ENCODE results near the gene ERCC1.
A peak's percentile ranks its signal among the peaks of the same experiment; 100 is the strongest.

The ERCC1 gene

GRCh38 chr19:45423589-45424190, at the start of gene ERCC1:
Gene ERCC1 (minus strand): TSS chr19:45423917. CDS start chr19:45423374, 543 bp downstream.
- DNase-seq = peak; percentile 84

GRCh38 chr19:45473367-45473681, 49.6 kb upstream of the ERCC1 start:
- no peak for DNase-seq

GRCh38 chr19:45472563-45473366, 49.0 kb upstream of the ERCC1 start:
- no peak for DNase-seq

GRCh38 chr19:45471931-45472562, 48.3 kb upstream of the ERCC1 start:
- no peak for DNase-seq

- DNase-seq = no peak
Observed at GRCh38 chr19:45471111-45471930, 47.6 kb upstream of the ERCC1 start.

- DNase-seq = no peak
Observed at GRCh38 chr19:45470762-45471081, 47.0 kb upstream of the ERCC1 start.

GRCh38 chr19:45469945-45470761, 46.4 kb upstream of the ERCC1 start:
- no peak for DNase-seq

GRCh38 chr19:45469132-45469944, 45.6 kb upstream of the ERCC1 start:
- DNase-seq = peak; percentile 94

GRCh38 chr19:45468803-45469131, 45.0 kb upstream of the ERCC1 start:
- no peak for DNase-seq

GRCh38 chr19:45468159-45468651, 44.5 kb upstream of the ERCC1 start:
- DNase-seq = peak; percentile 53

GRCh38 chr19:45467456-45468158, 43.9 kb upstream of the ERCC1 start, which contains the start of gene FOSB:
Gene FOSB (plus strand): TSS chr19:45467996. CDS start chr19:45468587, 591 bp downstream.
- DNase-seq = peak; percentile 91

GRCh38 chr19:45467115-45467455, 43.4 kb upstream of the ERCC1 start:
- DNase-seq = no peak

- no peak for DNase-seq
Observed at GRCh38 chr19:45464852-45465441, 41.2 kb upstream of the ERCC1 start.

- no peak for DNase-seq
Observed at GRCh38 chr19:45464274-45464673, 40.6 kb upstream of the ERCC1 start.

- no peak for DNase-seq
Observed at GRCh38 chr19:45463241-45463640, 39.5 kb upstream of the ERCC1 start.

- DNase-seq = no peak
Observed at GRCh38 chr19:45462174-45462573, 38.5 kb upstream of the ERCC1 start.

- no peak for DNase-seq
Observed at GRCh38 chr19:45460807-45461347, 37.2 kb upstream of the ERCC1 start.

GRCh38 chr19:45457776-45458175, 34.1 kb upstream of the ERCC1 start:
- DNase-seq = no peak

- no peak for DNase-seq
Observed at GRCh38 chr19:45456500-45456815, 32.7 kb upstream of the ERCC1 start.

GRCh38 chr19:45455707-45456499, 32.2 kb upstream of the ERCC1 start:
- peak; percentile 59 for DNase-seq
